PC-9 (cell line): Measurements from ENCODE around the gene IL31.

Source experiments
- EZH2 ChIP-seq: fragments of 200-600 bp; sonication (generic); IDR thresholded peaks from 2 replicates; pipeline ENCODE4 v1.8.0; 2017; ENCODE audit warnings: antibody characterized with exemption, low read depth
- TF ChIP-seq, protein P1 (sequence below): fragments of 200-600 bp; sonication (generic); conservative IDR thresholded peaks from 2 replicates; pipeline ENCODE4 v1.6.1; 2017; ENCODE audit warnings: mixed run types, antibody characterized with exemption, mild to moderate bottlenecking, moderate library complexity

DNA sequence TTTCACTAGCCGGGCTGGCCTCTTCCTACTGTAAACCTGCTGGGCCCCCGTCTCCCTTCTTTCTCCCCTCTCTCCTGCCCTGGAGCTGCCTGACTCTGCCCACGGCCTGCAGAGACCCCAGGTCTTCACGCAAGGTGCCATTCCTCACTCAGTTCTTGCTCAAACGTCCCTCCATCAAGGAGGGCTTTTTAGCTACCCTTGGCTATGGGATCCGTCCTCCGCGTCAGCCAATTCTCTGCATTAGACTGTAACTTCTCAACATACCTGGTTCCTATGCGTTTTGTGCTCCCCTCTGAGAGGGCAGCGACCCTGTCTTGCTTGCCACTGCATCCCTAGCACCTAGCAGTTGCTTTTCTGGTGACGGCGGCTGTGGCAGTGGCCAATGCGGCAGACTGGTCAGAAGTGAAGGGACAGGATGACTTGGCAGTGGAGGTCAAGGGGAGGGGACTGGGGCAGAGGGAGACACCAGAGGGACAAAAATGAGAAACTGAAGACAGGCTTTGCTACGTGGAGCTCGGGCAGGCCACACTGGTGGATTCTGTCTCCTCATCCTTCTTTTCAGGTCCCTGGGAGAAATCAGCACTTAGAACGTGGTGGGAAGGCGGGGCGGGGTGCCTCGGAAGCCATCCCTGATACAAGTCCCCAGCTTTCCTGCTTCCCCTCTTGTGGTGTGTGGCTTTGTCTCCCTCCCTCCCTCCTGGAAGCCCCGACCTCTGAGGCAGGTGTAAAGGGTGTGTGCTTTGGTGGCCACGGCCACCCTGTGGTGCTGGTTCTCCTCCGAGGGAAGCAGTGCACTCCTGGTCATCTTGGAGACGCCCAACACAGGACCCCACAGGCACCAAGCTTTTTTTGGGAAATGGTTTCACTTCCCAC lies 31.3 kb upstream of the IL31 start:
- TF ChIP-seq, protein P1, sequence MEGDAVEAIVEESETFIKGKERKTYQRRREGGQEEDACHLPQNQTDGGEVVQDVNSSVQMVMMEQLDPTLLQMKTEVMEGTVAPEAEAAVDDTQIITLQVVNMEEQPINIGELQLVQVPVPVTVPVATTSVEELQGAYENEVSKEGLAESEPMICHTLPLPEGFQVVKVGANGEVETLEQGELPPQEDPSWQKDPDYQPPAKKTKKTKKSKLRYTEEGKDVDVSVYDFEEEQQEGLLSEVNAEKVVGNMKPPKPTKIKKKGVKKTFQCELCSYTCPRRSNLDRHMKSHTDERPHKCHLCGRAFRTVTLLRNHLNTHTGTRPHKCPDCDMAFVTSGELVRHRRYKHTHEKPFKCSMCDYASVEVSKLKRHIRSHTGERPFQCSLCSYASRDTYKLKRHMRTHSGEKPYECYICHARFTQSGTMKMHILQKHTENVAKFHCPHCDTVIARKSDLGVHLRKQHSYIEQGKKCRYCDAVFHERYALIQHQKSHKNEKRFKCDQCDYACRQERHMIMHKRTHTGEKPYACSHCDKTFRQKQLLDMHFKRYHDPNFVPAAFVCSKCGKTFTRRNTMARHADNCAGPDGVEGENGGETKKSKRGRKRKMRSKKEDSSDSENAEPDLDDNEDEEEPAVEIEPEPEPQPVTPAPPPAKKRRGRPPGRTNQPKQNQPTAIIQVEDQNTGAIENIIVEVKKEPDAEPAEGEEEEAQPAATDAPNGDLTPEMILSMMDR = no peak
- no peak for TF ChIP-seq EZH2
